HFF-Myc (cell line): ENCODE data around the gene SEC24D.
"Not testable (repeated sequence)": the region's sequence is repeated elsewhere in the genome, so short reads cannot be mapped to it uniquely, and the experiment has no call there.

Experiments
- DNase-seq: peaks from one replicate; pipeline ENCODE4 v3.0.0-alpha.2; 2011; ENCODE audit warnings: low read depth; ENCODE audit errors: extremely low read depth
- H3K4me3 ChIP-seq: replicated peaks from 2 replicates; pipeline ENCODE4 v1.5.1; 2011; ENCODE audit warnings: low read depth, mild to moderate bottlenecking, control low read depth, low read length
- TF ChIP-seq, protein P1 (sequence below): IDR thresholded peaks from 2 replicates; pipeline ENCODE4 v1.5.1; 2012; ENCODE audit warnings: mild to moderate bottlenecking, low read depth, low read length, control low read depth; ENCODE audit errors: missing control alignments

The SEC24D gene, protein sequence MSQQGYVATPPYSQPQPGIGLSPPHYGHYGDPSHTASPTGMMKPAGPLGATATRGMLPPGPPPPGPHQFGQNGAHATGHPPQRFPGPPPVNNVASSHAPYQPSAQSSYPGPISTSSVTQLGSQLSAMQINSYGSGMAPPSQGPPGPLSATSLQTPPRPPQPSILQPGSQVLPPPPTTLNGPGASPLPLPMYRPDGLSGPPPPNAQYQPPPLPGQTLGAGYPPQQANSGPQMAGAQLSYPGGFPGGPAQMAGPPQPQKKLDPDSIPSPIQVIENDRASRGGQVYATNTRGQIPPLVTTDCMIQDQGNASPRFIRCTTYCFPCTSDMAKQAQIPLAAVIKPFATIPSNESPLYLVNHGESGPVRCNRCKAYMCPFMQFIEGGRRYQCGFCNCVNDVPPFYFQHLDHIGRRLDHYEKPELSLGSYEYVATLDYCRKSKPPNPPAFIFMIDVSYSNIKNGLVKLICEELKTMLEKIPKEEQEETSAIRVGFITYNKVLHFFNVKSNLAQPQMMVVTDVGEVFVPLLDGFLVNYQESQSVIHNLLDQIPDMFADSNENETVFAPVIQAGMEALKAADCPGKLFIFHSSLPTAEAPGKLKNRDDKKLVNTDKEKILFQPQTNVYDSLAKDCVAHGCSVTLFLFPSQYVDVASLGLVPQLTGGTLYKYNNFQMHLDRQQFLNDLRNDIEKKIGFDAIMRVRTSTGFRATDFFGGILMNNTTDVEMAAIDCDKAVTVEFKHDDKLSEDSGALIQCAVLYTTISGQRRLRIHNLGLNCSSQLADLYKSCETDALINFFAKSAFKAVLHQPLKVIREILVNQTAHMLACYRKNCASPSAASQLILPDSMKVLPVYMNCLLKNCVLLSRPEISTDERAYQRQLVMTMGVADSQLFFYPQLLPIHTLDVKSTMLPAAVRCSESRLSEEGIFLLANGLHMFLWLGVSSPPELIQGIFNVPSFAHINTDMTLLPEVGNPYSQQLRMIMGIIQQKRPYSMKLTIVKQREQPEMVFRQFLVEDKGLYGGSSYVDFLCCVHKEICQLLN

DNA sequence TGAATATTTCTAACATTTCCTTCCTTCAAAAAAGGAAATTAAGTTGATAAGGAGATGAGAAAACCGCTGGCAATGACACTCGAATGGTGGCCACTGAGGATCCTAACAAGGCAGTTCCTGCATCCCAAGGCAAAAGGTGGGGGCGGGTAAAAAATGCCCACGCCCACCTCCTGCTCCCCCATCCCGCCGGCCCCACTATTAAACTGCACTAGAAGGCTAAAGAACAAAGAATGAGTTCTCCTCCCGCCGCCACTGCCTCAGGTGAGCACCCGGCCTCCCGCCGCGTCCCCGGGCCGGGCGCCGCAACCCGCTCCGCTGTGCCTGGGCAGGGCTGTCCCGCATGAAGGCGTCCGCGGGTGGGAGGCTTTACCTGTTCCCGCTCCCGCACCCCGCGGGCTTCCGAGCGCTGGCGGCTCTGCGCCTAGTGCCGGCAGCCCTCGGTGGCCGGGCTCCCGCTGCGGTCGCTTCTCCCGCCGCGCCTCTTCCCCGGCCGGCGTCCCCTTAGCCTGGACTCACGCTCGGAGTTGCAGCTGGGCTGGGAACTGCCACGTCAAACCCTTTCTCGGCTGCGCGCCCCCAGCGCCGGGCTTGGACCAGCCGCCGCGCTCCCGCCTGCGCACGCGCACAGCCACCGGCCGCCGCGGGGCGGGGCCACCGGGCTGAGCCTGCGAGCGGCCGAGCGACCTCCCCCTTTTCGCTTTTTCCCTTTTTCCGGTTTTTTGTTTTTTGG, at the start of gene SEC24D:
TSS of gene SEC24D (minus strand) at position 556 of the 730 bp plus-strand sequence. CDS start 2,430 bp downstream, outside the sequence.
- TF ChIP-seq, protein P1, sequence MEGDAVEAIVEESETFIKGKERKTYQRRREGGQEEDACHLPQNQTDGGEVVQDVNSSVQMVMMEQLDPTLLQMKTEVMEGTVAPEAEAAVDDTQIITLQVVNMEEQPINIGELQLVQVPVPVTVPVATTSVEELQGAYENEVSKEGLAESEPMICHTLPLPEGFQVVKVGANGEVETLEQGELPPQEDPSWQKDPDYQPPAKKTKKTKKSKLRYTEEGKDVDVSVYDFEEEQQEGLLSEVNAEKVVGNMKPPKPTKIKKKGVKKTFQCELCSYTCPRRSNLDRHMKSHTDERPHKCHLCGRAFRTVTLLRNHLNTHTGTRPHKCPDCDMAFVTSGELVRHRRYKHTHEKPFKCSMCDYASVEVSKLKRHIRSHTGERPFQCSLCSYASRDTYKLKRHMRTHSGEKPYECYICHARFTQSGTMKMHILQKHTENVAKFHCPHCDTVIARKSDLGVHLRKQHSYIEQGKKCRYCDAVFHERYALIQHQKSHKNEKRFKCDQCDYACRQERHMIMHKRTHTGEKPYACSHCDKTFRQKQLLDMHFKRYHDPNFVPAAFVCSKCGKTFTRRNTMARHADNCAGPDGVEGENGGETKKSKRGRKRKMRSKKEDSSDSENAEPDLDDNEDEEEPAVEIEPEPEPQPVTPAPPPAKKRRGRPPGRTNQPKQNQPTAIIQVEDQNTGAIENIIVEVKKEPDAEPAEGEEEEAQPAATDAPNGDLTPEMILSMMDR = no peak
- peak; percentile 63 for DNase-seq
- H3K4me3 ChIP-seq = peak within 1 kb of the TSS; percentile 75

DNA sequence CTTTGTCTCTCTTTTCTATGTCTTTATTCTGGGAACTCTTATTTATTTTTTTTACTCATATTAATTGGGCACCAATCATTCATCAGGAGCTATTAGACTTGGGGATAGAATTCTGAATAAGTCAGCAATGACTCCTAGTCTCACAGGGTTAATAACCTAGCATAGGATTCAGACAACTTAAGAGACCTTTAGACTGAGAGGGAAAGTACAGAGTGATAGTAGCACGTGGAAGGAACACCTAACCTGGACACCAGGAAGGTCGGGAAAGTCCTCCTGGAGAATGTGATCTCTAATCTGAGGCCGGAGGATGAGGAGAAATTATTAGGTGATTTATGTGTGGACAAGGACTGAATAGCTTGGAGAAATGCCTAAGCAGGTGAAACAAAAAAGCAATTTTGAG, 48.8 kb upstream of the SEC24D start:
- no peak for DNase-seq
- no peak overlapping the region for H3K4me3 ChIP-seq
- TF ChIP-seq, protein P1 = no peak

DNA sequence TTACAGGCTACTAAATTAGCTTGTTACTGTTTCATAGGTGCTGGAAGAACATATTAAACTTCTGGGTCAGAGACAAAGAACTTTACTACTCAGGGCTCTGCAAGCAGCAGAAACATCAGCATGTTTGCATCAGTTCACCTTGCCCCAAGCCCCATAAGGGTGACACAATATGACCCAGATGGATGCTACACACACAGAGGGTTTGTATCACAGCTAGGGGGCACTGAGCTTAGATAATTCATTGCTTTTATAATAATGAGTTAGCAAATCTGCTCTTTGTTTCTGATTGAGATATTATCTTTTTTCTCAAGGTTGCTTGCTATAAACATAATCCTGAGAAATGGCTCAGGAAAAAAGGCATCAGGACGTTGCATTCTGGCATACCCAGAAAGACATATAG, 47.9 kb upstream of the SEC24D start:
- no peak for DNase-seq
- TF ChIP-seq, protein P1 = peak; percentile 19
- H3K4me3 ChIP-seq = no peak overlapping the region

DNA sequence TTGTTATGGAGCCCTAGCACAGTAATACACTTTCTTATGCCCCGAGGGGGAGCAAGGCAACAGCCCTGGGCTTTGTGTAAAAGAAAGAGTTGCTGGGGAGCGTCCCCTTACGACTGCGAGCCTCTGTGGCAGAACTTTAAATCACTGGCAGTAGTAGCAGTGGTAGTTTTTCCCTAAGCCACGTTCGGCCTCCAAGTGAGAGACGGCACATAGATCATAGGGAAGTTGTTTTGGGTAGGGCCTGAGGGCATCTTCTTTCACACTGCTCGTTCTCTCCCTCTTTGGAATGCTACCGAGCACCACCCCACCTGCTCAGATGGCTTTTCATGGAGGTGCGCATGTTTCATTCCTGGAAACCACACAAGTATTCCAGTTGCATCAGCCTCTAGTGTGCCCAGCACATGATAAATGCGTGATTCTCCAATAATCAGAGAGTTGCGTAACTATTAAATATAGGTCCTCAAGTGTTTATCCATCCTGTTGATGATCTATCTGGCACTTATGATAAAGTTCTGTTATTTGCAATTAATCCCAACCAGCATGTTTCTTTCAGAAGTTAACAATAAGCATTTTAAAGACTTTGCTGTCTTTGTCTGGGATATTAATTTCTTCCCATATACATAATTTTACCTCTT, 45.7 kb upstream of the SEC24D start:
- TF ChIP-seq, protein P1 = no peak
- DNase-seq = no peak
- H3K4me3 ChIP-seq = no peak overlapping the region

DNA sequence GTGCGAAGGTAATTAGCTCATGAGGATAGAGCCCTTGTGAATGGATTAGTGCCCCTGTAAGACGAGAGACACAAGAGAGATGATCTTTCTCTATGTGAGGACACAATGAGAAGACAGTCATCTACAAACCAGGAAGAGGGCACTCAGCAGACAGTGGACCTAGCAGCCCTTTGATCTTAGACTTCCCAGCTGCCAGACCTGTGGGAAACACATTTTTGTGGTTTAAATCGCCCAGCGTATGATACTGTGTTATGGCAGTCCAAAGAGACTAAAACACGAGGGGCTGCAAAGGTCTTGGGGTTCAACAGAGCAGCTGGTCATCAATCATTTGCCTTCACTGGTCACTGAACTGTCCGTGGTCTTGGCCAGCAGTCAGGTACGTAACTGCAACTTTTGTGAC, 43.5 kb upstream of the SEC24D start:
- H3K4me3 ChIP-seq = no peak overlapping the region

DNA sequence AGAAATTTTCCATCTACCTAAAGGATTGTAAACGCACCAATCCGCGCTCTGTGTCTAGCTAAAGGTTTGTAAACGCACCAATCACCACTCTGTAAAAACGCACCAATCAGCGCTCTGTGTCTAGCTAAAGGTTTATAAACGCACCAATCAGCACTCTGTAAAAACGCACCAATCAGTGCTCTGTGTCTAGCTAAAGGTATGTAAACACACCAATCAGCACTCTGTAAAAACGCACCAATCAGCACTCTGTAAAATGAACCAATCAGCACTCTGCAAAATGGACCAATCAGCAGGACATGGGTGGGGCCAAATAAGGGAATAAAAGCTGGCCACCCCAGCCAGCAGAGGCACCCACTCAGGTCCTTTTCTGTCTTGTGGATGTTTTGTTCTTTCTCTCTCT, 42.6 kb upstream of the SEC24D start:
- H3K4me3 ChIP-seq, DNase-seq: not testable (repeated sequence)

More for the DNA sequence above, 43.5 kb upstream of the SEC24D start:
- no peak for DNase-seq
- TF ChIP-seq, protein P1 = no peak
